Endothelial cell of umbilical vein (primary cell): ENCODE results near the gene IVD.

Experiments used
- CTCF ChIP-seq, 2 donors: IDR thresholded peaks; 1 replicate in 1 of 2; 2 replicates in 1 of 2; pipeline ENCODE4 v1.5.1; 2011; ENCODE audit warnings: low read length in 2 of 2, mild to moderate bottlenecking in 2 of 2, moderate library complexity in 2 of 2, control low read depth in 1 of 2, inconsistent platforms in 1 of 2, low read depth in 1 of 2; ENCODE audit not compliant: insufficient read depth in 1 of 2; ENCODE audit errors: extremely low read depth in 1 of 2
- EZH2 ChIP-seq: IDR thresholded peaks from 2 replicates; pipeline ENCODE4 v1.6.1; 2012; ENCODE audit warnings: borderline replicate concordance, low read depth, mild to moderate bottlenecking, moderate library complexity, low read length, inconsistent platforms; ENCODE audit not compliant: severe bottlenecking
- FOS ChIP-seq: IDR thresholded peaks from 2 replicates; pipeline ENCODE4 v1.6.1; 2011; ENCODE audit warnings: mild to moderate bottlenecking, low read length, moderate library complexity, borderline replicate concordance; ENCODE audit not compliant: insufficient read depth
- GATA2 ChIP-seq: IDR thresholded peaks from 2 replicates; pipeline ENCODE4 v1.7.0; 2011; ENCODE audit warnings: low read depth, mild to moderate bottlenecking, moderate library complexity, mixed read lengths, low read length; ENCODE audit not compliant: insufficient read length, insufficient read depth
- JUN ChIP-seq: IDR thresholded peaks from 2 replicates; pipeline ENCODE4 v1.6.1; 2011; ENCODE audit warnings: borderline replicate concordance, low read depth; ENCODE audit not compliant: insufficient read length, insufficient read depth
- MAX ChIP-seq: IDR thresholded peaks from 2 replicates; pipeline ENCODE4 v1.6.1; 2011; ENCODE audit not compliant: insufficient read depth, insufficient read length
- MYC ChIP-seq: IDR thresholded peaks from one replicate; pipeline ENCODE4 v1.6.1; 2011; ENCODE audit warnings: mild to moderate bottlenecking, low read depth, low read length
- POLR2A ChIP-seq: IDR thresholded peaks from 2 replicates; pipeline ENCODE4 v1.6.1; 2012; ENCODE audit warnings: low read depth, mild to moderate bottlenecking, control low read depth, low read length
- POLR2AphosphoS5 ChIP-seq: IDR thresholded peaks from 2 replicates; pipeline ENCODE4 v1.6.1; 2012; ENCODE audit warnings: low read depth, mild to moderate bottlenecking, control low read depth, low read length, moderate library complexity; ENCODE audit not compliant: insufficient read depth

GRCh38 chr15:40456738-40457137, 51.1 kb downstream of the IVD start:
- TF ChIP-seq EZH2 (no peak), CTCF (IDR thresholded peaks at IDR 0.05; ENCODE audit: extremely low read depth in 1 of 2, insufficient read depth in 1 of 2, low read depth in 1 of 2, low read length in 2 of 2) (no peak), MAX (no peak), POLR2AphosphoS5 (no peak), POLR2A (no peak), MYC (no peak), FOS (no peak), GATA2 (no peak), JUN (no peak)
